Gastroesophageal sphincter (tissue), 3 donors: Measurements from ENCODE around the gene TGIF1.

ENCODE experiments used
- CTCF ChIP-seq, 4 experiments: fragments of 200-600 bp in 2 of 4; fragments of 450-650 bp in 2 of 4; sonication (generic) in 1 of 4; IDR thresholded peaks; one replicate each; pipeline ENCODE4 v1.5.1; 2017 to 2019; ENCODE audit warnings: antibody characterized with exemption in 4 of 4, mild to moderate bottlenecking in 2 of 4, moderate library complexity in 2 of 4
- EP300 ChIP-seq: sonication (generic); formaldehyde crosslinking; IDR thresholded peaks from one replicate; pipeline ENCODE4 v1.6.1; 2017; ENCODE audit warnings: antibody characterized with exemption, mild to moderate bottlenecking
- POLR2A ChIP-seq, 2 donors: fragments of 450-650 bp; IDR thresholded peaks; one replicate each; pipeline ENCODE4 v1.6.1; 2017; ENCODE audit warnings: antibody characterized with exemption in 2 of 2, mild to moderate bottlenecking in 2 of 2, moderate library complexity in 1 of 2
- POLR2AphosphoS5 ChIP-seq: sonication (generic); formaldehyde crosslinking; IDR thresholded peaks from one replicate; pipeline ENCODE4 v1.6.1; 2017; ENCODE audit warnings: antibody characterized with exemption

GRCh38 chr18:3491981-3492555, 42.1 kb downstream of the TGIF1 start:
- TF ChIP-seq POLR2A (IDR thresholded peaks at IDR 0.05) = no peak
- TF ChIP-seq CTCF (IDR thresholded peaks at IDR 0.05) = no peak
- TF ChIP-seq POLR2AphosphoS5 = no peak
- no peak for TF ChIP-seq EP300
